Measurements from ENCODE around the gene COX8C. TPM values are rescaled to one million over a fixed set of nuclear protein-coding genes. Genes with fewer than 3 reads are reported as not detected.

Gene COX8C, protein sequence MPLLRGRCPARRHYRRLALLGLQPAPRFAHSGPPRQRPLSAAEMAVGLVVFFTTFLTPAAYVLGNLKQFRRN
- total RNA-seq (2022; extraction: Qiagen RNA extraction): not detected in 5 replicates

DNA sequence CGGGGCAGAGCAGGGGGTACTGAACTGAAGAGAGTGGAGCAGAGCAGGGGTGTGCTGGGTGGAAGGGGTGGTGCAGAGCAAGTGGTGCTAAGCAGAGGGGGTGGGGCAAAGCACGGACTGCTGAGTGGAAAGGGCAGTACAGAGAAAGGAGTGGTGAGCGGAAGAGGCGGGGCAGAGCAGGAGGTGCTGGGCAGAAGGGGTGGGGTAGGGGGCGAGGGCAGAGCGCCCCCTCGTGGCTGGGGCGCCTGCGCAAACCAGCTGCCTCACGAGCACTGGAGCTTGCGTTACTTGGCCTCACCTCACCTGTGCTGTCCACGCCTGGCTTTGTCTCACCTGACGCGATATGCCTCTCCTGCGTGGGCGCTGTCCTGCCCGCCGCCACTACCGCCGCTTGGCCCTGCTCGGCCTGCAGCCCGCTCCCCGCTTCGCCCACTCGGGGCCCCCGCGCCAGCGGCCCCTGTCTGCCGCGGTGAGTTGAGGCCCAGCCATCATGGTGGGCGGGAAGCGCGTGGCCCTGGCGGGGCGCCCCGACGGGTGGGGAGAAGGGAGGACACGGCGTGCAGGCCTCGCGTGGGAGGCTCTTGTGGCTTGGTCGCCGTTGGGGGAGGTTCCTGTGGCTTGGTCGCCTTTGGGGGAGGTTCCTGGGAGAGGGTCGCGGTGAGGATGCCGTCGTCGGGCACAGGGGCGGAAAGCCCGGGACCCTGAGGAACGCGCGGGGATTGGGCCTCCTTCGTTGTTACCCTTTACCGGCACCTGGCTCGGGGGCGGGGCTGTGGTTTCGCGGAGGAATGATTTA lies at the start of gene COX8C:
Gene COX8C (plus strand): TSS at position 257 of the 796 bp plus-strand sequence. CDS start 87 bp downstream, at position 344.

DNA sequence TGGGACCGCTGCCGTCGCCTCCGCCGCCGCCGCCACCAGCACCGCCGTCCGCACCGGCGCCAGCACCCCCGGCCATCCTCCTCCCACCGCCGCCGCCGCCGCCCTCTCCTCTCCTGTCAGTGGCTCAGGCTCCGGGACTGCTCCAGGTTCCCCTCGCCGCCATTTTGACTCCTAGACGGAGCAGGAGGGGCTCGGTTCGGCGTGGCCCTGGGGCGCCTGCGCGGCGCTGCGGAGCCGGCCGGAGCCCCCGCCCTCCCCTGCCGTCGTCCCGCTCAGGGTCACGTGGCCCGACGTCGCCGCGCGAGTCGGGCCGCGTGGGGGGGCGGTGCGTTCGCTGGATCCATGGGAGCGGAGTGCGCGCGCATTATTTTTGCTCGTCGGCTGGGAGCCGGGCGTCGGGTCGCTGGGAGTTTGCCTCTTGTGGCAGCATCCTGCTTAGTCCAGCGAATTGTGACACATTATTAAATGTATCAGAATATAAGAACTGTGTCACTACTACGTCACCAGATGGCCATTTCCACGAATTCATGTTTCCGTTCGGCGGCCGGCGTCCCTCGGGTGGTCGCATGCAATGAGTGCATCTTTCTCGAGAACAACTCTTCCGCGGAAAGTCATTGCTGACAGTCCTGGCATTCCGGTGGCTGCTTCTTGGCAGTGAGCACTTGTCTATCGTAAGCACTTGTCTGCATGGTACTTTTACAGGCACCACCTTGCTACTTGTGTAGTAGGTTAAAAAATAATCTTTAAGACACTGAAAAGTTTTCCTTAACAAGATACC lies 13.9 kb upstream of the COX8C start, which contains the start of gene BTBD7:
Gene BTBD7 (minus strand): TSS at position 184 of the 778 bp plus-strand sequence. CDS start 36,985 bp downstream, outside the sequence.

Other genes starting within 250 kb of the COX8C start
- 48.4 to 66.8 TPM (median 65.1 TPM) in 5 replicates for gene ITPK1, start 231.3 kb upstream of the COX8C start, total RNA-seq (2022; extraction: Qiagen RNA extraction)
- gene MOAP1, start 162.3 kb upstream of the COX8C start, total RNA-seq (2022; extraction: Qiagen RNA extraction): 9.8 to 13.7 TPM (median 12.8 TPM) in 5 replicates
- gene LYSET, start 161.9 kb upstream of the COX8C start, total RNA-seq (2022; extraction: Qiagen RNA extraction): 30.1 to 33.6 TPM (median 32.6 TPM) in 5 replicates
- 13.1 to 17.3 TPM (median 14.4 TPM) in 5 replicates for gene GON7, start 140.1 kb upstream of the COX8C start, total RNA-seq (2022; extraction: Qiagen RNA extraction)
- gene UBR7, start 139.9 kb upstream of the COX8C start, total RNA-seq (2022; extraction: Qiagen RNA extraction): 24.0 to 27.4 TPM (median 25.9 TPM) in 5 replicates
- 9.7 to 16.2 TPM (median 14.3 TPM) in 5 replicates for gene BTBD7, start 14.1 kb upstream of the COX8C start, total RNA-seq (2022; extraction: Qiagen RNA extraction)
- 0.01 to 0.04 TPM (median 0.02 TPM) in 3 of 5 replicates, not detected in the others for gene UNC79, start 83.8 kb downstream of the COX8C start, total RNA-seq (2022; extraction: Qiagen RNA extraction)